DMS 273 (cell line): ENCODE data around the gene SLC12A5.

Experiments
- DNase-seq: peaks from one replicate; lab custom pipeline; 2025; ENCODE audit not compliant: unreplicated experiment; lab: John Stamatoyannopoulos, UW

Gene SLC12A5

DNA sequence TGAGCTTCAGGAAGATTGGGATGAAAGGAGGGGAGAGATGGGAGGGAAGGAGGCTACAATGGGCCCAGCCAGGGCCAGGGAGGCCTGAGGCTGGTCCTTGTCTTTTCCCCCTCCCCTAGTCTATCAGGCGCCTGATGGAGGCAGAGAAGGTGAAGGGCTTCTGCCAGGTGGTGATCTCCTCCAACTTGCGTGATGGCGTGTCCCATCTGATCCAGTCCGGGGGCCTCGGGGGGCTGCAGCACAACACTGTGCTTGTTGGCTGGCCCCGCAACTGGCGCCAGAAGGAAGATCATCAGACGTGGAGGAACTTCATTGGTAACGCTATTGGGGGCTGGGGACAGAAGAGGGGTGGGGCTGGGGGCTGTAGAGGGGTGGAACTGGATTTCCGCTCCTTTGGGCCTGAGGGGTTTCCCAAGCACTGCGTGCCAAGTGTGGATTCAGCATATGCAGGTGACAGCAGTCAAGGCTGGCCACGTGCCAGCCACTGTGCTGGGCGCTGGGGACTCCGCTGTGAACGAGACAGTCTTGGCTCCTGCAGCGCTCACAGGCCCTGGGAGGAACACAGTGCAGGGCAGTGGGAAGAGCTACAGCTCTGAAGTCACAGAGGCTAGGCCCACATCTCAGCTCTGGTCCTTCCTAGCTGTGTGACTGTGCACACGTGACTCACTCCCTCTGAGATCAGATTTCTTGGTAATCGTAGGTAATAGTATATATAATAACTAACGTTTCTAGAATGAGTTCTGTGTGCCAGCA lies 22.7 kb downstream of the SLC12A5 start:
- DNase-seq: peak; percentile 48

DNA sequence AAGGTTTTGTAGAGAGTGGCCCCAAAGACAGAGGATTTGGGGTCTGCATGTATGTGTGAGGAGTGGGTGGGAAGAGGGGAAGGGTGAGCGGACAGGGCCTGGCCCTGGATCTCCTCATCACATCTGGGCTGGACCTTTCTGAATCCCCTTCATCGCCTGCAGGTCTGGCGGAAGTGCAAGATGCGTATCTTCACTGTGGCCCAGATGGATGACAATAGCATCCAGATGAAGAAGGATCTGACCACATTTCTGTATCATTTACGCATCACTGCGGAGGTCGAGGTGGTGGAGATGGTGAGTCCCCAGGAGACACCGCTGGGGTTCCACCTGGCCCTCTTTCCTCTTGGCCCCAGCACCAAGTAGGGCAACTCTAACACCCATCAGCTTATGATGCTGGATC lies 24.4 kb downstream of the SLC12A5 start:
- no peak for DNase-seq

DNA sequence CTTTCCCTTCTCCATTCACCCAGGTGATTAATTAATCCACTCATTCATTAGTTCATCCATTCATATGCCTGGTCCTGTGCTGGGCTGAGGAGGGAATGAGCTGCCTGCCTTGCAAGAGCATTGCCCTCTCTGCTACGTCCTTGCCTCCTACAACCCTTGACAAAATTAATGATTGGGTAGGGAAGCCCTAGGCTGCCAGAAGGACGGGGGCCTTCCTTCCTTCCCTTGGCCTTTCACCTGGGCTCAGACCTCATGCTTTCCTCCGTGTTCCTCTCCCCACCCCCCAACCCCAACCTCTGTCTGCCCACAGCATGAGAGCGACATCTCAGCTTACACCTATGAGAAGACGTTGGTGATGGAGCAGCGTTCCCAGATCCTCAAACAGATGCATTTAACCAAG lies 25.6 kb downstream of the SLC12A5 start:
- no peak for DNase-seq

DNA sequence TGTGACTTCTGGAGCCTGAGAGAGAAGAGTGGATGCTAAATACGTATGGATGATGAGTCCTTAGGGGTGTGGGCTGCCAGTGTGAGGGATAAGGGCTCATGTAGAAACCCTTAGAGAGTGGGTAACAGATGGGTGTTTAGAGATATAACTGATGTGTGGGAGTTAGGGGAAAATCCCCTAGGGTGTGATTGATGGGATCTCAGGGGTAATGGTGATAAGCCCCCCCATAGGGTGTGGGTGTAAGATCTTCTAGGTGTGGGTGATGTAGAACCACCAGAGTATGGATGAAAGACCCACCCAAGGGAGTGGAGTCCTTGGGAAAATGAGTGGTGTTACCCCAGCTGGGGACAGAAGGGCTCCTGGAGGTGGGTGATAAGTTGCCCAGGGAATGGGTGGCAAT lies 26.3 kb downstream of the SLC12A5 start:
- no peak for DNase-seq

DNA sequence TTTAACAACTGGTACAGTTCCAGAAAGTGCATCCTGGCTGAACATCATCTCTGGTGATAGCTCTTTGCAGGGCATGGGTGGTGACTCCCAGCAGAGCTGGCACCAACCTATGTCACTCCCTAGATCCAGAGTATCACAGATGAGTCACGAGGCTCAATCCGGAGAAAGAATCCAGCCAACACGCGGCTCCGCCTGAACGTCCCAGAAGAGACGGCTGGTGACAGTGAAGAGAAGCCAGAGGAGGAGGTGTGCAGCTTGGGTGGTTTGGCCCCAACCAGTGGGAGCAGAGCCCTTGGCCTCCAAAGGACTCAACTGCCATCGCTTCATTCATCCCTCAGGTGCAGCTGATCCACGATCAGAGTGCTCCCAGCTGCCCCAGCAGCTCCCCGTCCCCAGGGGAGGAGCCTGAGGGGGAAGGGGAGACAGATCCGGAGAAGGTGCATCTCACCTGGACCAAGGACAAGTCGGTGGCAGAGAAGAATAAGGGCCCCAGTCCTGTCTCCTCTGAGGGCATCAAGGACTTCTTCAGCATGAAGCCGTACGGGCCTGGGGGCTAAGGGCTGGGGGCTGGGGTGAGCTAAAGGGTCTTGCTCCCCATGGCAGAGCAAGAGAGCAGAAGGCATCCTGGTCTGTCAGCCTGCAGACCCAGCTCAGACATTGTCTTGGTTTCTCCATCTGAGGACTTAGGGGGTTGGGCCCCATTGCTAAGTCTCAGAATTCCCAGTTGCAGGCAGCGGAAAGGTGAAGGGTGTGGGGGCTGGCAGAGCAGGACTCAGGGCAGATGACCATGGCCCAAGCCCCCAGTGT lies 27.2 kb downstream of the SLC12A5 start:
- DNase-seq: no peak

DNA sequence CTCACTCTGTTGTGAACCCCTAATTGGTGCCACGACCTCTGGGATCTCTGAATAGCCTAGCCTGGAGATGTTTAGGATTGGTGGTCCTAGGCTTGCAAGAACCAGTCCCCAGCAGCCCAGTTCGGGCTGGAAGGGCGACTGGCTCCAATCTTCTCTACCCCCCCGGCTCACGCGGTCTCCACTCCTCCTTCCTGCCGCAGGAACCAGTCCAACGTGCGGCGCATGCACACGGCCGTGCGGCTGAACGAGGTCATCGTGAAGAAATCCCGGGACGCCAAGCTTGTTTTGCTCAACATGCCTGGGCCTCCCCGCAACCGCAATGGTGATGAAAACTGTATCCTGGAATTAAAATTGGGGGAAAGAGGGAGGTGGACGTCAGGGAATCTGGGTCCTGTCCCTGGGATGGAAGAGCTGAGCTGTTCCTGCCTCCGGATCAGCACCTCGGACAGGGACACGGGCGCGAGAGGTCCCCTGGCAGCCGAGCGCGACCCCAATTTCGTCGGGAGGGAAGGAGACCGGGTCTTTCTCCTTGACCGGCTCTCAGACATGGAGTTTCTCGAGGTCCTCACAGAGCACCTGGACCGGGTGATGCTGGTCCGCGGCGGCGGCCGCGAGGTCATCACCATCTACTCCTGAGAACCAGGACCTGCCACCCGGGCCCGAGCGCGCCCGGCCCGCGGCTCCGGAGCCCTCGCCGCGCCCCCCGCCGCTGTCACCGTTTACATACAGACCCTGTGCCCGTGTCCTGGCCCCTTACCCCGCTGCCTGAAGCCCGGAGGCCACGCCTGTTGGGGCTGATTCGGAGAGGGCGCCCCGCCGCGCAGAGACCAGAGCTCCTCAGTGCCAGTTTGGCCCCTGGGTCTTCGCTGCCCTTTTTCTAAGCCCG lies 28.2 kb downstream of the SLC12A5 start:
- no peak for DNase-seq

DNA sequence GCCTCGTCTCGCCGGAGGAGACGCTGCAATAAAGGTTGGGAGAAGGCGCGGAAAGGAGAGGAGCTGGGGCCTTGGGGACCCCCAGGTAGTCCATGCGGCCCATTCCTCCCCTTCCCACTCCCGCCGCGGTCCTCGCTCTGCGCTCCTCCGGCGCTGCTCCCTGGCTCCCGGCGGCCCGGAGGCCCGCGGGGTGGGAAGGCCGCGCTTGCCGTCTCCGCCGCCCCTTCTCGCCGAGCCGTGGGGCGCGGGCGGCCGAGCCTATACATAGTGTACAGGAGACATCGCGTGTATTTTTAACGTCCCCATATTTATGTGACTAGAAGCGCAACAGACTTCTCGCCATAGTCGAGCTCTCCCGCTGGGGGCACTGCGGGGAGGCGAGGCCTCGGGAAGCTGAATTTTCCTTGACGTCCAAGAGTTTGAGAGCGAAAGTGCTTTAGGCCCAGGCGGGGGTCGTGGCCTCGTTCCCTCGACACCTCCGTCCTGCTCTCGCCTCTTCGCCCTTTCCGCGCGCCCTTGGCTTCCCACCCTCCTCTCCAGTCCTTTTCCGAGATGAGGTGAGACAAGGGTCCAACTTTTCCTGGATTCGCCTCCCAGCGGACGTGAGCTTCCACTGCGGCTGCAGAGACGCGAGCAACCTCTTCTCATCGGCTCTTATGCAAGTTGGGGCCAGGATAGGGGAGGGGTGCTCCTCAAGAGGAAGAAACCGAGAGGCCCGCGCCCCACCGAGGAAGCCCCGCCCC lies 29.0 kb downstream of the SLC12A5 start:
- peak; percentile 57 for DNase-seq

DNA sequence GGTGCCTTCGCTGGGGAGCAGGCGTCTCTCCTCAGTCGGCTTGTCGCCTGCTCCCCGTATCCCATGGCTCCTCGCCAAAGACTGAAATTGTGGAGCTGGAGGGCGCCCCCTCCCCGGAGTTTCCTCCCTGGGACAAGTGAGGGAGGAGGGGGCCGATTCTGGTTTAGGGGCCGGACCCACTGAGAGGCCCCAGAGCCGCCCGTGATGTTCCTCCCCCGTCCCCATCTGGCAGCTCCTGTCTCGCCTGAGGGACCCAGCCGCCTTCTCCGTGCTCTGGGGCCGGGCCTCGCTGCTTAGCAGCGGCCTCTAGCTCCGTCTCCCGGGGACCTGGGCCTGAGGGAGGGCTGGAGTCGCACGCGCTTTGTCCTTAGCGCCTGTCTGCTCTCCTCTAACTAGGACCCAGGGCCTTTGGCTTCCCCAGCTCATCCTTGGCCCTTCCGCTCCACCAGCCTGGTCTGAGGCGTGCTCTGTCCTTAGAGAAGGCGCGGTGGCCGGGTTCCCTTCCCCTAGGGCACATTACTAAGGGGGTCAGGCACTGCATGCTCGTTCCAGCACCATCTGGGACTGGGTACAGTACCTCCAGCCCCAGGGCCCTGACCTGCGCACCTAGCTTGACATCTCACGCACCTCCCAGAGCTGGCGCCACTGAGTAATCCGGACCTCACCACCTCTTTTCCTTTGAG lies 29.7 kb downstream of the SLC12A5 start:
- peak; percentile 57 for DNase-seq

DNA sequence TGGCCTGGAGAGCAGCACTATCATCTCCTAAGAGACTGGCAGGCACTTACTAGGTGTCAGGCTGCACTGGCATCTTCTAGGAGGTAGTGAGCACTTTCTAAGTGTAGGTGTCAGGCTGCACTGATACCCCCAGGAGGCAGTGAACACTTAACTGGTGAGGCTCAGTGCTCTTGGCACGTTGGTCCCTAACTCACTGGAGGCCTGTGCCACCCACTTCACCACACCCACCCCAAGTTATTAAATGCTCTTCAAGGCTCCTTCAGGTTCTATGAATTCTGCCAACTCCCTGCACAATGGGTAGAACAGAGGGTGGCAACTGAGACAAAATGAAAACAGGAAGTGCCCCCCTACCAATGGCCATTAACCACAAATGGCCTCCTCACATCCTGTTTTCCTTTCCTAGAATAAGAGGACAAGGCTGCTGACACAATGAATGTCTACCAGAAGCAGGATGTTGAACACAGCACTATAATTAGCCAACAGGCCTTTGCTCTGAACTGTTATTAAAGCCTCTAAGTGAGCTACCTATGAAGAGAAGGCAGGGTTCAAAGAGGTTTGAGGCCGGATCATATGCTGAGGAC lies 31.4 kb downstream of the SLC12A5 start:
- no peak for DNase-seq

DNA sequence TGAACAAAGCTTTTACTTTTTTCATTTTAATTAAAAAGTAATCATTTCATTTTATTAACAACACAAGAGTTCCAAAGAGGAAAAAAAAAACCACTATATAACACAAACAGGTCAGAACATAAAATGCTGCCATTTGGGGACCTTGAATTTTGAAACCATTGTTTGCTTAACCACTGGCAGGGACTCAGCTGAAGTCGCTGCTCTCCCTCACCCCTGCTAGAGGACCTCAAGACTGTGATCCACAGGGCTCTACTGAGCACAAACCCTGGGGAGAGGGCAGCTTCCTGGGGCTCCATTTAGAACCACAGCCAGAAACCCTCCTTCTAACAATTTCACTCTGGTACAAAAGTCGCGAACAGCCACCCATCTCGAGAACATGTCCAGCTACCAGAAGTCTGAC lies 32.0 kb downstream of the SLC12A5 start:
- DNase-seq: no peak

DNA sequence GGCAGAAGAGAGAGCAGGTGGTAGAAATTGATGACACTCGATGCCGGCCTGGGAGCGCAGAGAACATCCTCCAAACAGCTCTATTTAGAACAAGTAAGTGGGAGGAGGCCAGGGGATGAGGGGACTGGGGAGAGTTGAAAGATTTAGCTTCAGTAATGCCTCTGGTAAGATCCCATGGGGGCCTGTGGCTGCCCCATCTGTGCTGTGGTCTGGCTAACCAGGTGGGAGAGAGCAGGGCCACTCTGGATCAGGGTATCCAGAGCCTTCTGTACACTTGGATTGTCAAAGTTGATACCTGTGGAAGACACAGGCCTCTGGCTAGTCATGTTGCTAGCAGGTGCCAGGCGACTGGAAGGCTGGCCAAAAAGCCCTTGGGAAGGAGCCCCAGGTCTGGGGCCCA lies 33.1 kb downstream of the SLC12A5 start:
- DNase-seq: peak; percentile 20

DNA sequence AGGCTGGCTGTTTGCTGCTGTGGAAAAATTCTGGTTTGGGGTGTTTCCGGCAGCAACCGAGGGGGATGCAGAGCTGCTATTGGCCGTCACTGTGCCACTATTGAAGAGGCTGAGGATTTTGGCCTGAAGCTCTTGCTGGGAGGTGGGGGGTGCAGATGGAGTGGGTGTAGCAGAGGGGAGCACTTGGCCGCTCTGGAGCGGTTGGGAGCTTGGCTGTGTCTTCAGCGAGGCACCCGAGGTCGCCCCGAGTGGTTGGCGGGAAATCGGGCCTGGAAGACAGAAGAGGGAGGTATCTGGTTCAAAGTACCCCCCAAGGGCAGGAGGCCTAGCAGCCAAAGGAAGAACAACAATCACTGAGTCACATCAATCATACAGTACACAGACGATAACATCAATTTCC lies 33.6 kb downstream of the SLC12A5 start:
- DNase-seq: no peak

DNA sequence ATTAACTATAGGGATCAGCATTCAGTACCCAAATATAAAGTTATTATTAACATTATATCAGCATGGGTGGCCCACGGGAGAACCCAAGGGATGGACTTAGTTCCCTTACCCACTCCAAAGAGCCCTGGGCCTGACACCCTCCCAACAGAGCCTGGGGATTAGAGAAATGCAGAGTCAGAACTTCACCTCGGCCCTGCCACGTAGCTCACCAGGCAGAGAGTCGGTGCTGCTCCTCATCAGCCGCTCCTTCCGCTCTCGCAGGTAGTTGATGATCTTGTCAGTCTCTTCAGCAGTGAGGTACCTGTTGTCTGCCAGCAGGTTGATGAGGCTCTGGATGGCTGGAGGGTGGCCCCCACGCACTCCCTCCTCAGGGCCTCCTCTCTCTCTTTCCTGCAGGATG lies 34.1 kb downstream of the SLC12A5 start:
- DNase-seq: no peak

DNA sequence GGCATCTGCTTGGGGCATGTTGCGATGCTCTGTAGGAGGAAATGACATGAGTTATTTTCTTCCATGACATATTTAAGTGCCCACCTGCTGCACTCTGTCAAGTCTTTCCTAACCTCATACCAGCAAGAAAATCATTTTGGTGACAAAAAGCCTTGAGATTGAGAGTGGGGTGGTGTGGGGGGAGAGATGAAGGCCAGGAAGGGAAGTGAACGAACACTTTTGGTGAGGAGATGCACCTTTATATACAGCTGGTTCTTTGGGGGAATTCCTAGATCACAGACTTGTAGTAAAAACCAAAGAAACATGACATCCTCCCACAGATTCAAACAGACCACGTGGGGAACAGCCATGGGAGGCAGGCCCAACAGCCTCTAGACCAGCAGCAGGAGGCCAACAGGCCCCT lies 34.6 kb downstream of the SLC12A5 start:
- no peak for DNase-seq

DNA sequence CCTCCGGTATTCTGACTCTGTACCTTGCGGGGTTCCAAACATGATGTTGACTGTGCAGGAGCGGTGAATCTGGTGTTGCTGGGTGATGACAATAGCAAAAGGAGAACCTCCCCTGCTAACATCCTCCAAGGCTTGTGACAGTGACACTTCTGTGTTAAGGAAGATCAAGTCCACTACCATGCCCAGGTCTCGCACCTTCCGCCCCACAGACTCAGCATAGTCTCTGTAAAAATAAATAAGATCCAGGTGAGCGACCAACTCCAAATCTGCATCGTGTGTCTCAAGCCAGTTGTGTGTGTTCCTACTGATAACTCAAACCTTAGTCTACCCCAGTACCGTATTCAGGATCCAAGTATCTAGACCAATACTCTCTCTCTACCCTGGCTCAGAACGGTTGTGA lies 36.0 kb downstream of the SLC12A5 start:
- DNase-seq: no peak

DNA sequence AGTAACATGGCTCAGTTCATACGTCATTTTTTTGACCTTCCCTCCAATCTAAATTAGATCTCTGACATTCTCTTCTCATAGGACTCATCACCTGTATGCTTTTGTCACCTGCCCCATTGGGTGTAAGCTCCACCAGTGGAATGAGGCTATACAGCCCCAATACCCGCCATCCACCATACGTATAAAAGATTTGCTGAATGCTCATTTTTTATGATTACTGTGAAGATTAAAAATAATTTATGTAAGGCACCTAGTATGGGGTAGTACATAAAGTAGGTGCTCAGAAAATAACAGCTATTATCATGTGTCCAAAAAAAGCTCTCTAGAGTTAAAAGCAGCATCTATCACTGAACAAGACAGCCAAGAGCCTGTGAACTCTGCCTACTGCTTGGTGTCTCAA lies 36.7 kb downstream of the SLC12A5 start:
- no peak for DNase-seq

DNA sequence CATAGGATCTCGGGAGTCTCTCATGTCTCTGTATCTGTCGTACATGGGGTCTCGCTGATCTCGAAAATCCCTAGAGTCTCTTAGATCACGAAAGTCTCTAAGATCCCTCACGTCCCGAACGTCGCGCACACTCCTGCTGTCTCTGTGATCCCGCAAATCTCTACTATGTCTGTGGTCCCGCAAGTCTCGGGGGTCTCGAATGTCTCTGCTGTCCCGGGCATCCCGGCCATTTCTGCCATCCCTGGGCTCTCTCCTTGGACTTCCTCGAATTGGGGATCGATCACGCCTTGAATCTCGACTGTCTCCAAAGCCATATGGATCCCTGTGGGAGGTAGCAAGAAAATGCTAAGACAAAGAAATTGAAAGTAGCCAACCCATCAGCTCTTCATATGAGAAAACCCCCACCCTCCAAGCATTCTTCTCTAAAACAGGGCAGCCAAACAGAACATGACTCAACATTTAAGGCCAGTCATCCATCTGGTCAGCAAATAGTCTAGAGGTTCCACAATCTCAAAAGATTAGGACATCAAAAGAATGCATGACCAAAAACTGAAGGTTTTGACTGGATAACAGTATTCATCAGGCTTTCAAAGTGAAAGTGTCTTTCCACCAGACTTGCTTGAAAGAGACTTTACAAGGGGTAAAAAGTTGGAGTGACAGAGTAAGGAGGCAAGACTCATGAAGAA lies 41.3 kb downstream of the SLC12A5 start:
- no peak for DNase-seq

DNA sequence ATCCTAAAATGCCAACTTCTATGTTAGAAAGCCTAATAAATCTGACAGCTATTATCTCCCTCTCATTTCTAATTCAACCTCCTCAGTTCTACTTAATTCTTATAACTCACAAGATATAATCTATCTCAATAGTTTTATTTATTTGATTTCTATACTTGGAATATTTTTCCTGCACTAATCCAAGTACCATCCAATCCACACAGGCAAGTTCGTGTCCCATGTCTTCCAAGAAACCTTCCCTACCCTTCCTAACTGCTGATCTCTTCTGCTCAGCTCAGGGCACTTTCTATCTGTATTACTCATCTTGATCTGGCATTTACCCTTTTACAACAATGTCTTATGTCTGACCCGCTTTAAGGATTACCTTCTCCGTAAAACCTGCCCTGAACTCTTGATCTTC lies 42.6 kb downstream of the SLC12A5 start:
- no peak for DNase-seq

DNA sequence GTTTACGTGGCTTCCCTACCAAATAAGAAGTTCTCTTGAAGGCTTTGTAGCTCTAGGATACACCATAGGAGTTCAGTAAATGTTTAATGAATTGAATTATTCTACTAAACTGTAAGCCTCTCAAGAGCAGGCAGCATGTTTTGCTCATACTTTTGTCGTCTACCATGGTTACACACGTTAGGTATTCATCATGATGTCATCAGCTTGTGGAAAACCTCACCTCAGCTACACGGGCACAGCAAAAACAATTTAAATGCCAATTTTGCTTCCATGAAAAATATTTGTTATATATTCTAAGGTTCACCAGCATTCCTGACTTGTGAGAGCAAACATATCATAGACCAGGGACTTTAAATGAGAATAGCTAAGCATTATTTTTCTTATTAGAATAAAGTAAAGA lies 44.0 kb downstream of the SLC12A5 start:
- DNase-seq: no peak
